GM21526 (cell line): Measurements from ENCODE around the gene BTBD9.

Experiments
- ATAC-seq: cut with Tn5 transposase; IDR thresholded peaks from one replicate; pipeline ENCODE4 v1.9.1; 2021; ENCODE audit warnings: moderate library complexity; ENCODE audit not compliant: unreplicated experiment, low FRiP score

BTBD9 gene

DNA sequence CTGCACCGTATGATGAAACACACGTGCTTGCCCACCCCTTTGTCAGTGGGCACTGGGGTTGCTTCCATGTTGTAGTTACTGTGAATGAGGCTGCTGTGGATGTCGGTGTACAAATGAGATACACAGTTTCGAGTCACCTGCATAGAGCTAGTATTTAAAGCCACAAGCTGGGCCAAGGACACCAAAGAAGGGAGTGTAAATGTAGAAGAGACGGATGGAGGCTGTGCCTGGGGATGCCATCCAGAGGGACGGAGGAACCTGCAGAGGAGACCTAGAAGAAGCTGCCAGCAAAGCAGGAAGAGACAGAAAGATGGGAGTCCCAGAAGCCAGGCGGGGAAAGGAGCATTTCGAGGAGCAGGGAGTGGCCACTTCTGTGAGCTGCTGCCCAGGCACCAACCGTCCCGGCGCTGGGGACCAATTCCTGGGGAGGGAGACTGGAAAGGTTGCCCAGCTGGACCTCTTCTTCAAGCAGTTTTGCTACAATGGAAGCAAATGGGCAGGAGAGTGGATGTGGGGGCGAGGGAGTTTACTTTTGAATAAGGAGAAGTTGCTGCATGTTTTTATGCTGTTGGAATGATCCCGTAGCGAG is 480.9 kb downstream of the BTBD9 start:
- no peak for ATAC-seq

DNA sequence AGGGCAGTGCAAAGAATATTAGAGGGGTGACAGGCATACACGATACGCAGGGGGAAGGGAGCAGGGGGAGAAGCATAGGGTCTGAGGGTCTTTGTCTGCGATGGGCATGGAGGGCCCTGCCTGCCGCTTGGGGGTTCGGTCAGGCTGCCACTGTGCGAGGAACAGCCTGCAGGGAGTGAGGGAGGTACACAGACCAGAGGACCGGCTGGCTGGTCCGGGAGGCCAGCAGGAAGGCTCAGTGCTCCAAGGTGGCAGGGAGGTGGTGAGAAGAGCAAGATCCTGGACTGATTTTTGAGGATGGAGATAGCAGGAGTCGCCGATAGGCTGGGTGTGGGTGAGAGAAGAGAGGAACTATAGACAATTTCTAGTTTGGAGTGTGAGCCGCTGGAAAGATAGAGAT is 481.8 kb downstream of the BTBD9 start:
- ATAC-seq: no peak

DNA sequence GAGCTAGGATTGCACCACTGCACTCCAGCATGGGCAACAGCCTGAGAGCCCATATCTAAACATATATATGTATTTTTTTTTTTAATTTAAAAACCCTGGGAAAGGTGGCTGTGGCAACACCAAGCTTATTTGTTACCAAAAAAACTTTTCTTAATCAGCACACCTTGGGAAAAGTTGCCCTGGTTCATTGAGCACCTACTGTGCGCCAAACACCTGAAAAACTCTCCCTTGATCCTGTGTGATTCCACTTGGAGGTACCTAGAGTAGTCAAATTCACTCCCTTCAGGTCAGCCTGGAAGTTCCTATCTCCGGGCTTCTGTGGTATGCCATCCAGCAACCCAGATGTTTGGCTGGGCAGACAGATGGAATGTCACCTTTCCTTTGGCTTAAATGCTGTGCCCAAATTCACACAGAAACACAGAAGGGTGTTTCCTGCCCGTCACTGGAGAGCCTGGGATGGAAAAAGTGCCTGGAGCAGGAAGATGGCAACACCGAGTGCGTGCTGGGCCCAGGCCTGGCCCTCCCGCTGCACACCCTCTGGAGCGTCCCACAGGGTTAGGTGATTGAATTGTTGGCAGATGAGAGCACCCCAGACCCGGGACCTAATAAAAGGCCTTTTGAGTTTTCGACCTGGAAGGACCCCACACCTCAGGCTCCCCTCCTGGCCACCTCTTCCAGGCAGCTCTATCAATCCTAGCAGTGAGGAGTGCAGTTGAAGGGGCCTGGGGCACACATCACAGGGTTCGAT is 482.7 kb downstream of the BTBD9 start:
- ATAC-seq: no peak

DNA sequence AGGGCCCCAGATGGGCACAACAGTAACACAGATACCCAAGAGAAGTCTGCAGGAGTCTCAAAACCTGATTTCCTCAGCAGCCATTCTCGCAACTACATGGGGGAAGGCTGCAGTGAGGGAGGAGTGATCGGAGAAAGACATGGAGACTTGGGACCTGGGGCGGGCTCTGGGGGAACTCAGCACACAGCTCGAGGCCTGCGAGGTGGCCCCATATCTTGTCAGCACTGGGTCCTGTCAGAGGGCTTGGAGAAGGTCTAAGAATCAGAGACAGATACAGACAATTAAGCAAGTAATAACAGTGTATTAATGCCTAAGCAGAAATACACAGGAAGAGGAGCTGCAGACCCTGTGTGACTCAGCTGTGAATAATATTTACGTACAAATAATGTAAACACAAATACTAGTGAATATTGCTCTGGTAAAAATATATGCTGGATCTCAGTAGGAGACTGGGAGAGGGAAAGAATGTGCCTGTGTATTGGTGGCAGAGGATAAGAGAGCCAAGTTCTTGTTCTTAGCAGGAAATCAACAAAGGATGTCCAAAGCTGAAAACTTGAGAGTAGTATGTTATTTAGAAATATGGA is 484.0 kb downstream of the BTBD9 start:
- no peak for ATAC-seq

DNA sequence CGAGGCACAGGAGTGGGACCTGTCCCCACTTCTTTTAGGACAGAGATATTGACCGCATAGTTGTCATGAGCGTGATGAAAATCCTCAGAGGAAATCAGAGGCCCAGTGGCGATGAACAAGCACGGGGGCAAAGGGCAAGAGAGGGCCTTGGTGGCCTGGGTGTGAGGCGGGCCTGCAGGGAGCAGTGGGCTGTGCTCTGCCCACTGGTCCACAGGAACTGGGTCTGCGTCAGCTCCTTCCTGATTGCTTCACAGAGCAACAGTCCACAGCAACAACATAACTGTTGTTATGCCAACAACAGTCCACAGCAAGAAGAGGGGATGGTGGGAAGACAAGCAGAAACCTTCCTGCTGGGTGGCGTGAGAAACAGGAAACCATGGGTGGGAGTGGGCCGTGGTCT is 484.6 kb downstream of the BTBD9 start:
- no peak for ATAC-seq

DNA sequence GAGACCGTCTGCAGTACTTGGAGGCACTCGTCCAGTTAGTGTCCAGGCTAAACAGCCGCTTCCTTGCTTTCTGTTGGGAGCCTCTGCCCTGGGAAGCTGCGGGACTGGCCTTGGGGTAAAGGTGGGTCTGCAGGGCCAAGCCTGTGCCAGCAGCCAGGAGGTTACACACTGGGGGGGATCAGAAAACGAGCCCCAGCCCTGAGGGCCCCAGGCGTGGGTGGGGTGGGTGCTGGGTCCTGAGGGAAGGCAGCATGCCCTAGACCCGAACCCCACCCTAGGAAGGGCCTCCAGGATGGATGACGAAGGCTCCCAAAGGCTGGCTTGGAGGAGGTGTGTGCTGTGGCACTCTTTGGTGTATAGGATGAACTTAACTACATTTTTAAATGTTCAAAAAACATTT is 485.0 kb downstream of the BTBD9 start:
- ATAC-seq: no peak

DNA sequence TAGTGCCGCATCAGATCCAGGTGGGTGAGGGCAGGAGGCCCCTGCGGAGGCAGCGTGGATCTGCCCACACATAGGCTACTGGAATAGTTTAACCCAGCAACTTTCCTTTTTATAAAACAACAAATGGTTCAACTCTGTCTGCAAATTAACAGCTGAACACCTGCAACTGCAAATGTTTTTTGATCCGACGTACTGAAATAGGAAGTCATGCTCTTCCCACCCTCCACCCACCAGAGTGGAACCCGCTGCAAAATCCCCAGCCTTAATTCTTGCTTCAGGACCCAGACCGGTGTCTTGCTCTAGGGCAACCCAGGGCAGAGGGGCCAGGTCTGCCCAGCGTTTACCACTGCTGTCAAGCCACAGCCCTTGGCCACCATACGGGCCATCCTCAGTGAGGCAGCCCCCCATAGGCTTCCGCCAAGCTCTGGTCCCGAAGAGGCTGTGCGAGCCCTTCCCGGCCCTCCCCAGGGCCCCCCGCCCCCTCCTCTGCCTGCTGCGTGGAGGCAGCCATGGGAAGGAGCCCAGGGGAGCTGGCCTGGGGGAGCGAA is 485.9 kb downstream of the BTBD9 start:
- no peak for ATAC-seq

DNA sequence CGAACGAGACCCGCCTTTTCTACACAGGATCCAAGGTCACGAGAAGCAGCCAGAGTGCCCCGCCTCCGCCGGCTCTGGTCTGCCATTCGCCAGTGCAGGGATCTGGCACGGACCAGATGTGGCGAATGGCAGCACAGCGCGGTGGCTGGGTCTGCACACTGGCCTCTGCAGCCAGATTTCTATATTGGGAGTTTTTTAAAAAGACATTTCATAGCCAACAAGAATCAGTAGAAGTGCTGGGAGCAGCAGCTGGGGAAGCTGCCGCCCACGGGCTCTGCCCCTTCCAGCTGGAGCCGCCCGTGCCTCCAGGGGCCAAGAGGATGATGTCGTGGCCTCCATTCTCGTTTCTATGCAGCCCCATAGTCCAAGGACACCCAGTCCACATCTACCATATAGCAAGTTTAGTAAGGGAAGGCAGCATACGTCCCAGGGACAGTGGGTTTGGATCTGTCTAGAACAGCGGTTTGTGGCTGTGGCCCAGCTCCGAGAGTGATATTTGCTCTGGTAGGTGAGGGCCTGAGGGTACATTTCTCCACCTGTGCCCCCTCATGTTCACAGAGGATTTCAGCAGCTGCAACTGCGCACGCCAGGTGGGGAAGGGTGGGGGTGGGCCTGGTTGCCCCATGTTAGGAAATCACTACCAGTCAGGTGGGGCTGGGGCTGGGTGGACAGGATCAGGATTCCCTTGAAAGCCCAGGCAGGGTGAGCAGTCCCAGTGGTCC is 486.5 kb downstream of the BTBD9 start:
- no peak for ATAC-seq

DNA sequence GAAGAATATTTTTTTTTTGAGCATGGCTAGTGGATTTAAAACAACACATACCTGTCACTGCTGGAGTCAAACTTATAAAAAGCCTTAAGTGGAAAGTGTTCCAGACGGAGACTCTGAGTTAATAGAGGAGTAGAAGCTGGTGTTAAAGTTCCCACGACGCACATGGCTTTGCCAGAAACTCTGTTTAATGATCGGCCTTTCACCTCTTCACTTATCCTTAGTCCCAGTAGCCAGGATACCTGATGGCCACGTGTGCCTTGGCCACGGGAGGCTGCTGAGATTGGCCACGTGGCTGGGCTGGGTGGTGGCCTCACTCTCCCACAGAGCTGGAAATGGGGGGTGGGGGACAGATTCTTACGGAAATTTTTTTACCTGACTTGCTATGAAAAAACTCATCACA is 487.1 kb downstream of the BTBD9 start:
- no peak for ATAC-seq

DNA sequence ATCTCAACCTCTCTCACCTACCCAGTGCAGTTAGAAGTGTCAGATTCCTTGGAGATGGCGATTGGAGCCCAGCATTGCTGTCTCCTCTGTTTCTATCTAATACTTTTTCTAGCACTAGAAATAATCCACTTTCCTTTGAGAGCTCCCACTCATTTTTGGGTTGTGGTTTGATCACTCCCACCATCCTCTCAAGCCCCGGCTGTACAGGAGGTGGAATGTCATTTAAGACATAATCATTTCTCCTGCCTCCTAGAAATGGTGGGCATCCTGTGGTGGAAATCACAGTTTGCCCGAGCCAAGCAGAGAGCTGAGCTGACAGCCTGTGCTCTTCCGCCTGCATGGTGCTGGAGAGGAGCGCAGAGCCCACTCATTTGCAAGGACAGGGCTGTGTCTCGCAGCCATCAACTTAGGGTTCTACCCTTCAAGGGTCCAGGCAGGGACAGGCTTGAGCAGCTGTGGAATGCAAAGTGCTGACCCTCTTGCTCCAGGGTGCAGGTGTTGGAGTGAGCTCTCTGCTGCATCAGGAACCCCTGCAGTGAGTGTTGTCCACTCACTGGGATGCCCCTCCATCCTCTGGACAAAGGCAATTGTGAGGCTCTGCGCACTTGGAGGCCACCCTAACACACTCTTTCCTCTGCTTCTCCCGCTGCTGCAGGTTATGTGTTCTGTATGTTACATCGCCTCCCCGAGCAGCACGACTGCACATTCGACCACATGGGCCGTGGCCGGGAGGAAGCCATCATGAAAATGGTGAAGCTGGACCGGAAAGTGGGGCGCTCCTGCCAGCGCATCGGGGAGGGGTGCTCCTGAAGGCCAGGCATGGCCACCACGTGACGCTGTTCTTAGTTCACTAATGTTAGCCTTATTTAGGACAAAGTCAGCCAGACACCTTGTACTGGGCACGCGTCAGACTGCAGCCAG is 487.9 kb downstream of the BTBD9 start:
- no peak for ATAC-seq

DNA sequence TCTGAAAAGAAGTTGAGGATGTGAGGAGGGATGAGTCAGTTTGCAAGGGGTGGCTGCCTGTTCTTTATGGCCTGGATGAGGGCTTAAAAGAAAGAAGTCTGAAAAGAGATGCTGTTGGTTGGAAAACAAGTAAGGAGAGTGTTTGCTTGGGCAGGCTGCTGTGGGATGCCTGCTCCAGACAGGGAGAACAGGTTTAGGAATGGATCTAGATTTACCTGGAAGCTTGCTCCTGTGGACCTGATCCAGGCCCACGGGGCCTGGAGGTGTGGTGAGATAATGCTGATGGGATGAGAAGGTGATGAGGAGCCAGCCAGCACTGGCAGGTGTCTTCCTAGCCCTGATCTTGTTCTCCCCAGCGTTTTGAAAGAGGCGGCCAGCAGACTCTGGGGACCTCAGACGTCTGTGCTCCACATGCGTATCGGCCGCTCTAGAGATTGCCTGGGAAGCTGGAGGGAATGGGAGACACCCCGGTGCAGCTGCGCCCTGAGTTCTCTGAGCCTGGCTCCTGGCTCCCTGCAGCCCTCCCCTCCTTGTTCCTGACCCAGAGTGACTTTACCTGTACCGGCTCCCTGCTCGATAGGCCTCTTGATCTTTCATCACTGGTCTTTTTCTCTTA is 488.9 kb downstream of the BTBD9 start:
- no peak for ATAC-seq

DNA sequence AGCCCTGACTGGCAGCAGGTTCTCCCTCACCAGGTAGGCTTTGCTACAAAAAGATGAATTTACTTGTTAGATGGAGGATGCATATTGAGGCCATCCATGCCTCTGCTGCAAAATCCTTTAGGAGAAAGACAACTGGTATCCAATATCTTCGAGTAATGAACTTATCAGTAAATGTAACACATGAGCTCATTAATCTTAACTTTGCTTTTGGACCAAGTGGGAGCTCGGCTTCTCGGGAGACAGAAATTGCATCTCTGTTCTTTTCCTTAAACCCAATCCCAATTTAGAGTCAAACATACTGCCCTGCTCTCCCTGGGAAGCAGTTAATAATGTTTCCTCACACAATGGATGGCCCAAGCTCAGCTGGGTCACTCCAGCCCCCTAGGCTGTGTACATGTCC is 489.7 kb downstream of the BTBD9 start:
- no peak for ATAC-seq

DNA sequence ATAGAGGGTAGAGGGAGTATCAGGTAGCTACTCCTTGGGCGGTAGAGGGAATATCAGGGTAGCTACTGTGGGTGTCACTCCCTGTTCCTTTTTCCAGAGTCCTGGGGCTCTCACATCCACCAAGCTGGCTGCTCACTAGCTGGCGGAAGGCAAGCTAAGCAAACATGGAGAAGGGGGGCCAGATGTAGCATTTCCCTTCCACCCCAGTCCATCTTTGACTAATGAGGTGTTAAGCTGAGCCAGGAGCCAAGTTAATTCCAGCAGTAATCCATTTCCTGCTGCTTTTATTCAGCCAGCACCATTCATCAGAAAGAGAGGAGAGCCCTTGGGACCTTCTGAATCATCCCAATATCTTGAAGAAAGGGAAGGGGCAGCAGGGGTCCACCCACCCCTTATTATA is 490.2 kb downstream of the BTBD9 start:
- no peak for ATAC-seq

DNA sequence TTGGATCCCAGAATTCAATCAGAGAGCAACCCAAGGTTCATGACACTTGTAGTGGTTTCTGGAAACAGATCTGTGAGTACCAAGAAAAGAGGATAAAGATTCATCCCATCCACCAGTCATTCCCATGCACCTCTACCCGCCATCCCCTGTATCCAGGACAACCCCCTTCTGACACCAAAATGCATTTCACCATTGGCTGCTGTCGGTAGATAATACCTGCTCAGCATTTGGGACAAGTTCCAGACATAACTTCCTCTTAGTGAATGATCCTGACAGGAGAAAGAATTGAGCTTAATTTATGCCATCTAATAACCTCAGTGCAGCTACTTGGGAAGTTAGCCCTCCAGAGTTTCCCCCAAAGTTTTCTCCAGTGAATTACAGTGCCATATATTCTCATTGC is 491.1 kb downstream of the BTBD9 start:
- ATAC-seq: no peak

DNA sequence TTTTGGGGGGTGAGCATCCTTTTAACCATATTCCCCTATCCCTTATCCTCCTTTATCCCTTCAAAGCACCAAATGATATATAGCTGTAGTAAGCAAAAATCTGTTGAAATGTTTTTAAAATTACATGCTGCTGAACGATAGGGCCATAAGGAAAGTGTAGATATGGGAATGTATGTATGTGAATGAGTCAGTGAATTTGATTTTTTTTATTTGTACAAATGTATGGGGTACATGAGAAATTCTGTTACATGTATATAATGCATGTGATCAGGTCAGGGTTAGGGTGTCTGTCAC is 493.0 kb downstream of the BTBD9 start:
- no peak for ATAC-seq

DNA sequence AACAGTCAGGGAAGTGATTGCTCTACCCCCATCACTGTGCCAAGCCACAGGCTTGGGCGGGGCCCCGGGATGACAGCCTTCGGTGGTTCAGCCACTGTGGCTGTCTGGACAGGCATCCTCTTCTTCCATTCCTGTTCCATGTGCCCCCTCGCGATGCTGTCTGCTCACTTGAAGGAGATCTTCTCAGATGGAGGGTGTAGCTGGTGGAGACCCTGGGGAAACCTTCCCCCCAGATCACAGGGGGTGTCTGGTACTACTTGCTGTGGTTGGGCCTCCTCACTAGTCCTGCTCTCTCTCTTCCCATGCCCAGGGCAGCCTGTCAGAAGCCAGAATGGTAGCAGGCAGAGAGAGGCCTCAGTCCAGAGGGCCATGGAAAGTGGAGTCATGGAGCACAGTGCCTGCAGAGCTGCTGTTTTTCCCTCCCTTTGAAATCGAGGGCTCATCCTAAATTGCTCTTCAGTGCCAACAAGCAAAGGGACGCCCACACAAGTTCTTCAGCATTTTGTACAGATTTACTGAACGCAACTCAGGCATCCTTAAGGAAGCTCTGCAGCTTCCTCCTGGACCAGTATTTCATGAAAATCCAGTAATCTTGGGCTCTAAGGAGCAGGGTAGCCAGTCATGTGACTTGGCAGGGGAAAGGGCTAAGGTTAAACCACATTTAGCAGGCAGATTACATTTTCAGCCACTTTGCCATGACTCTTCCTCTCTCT is 493.6 kb downstream of the BTBD9 start:
- no peak for ATAC-seq

DNA sequence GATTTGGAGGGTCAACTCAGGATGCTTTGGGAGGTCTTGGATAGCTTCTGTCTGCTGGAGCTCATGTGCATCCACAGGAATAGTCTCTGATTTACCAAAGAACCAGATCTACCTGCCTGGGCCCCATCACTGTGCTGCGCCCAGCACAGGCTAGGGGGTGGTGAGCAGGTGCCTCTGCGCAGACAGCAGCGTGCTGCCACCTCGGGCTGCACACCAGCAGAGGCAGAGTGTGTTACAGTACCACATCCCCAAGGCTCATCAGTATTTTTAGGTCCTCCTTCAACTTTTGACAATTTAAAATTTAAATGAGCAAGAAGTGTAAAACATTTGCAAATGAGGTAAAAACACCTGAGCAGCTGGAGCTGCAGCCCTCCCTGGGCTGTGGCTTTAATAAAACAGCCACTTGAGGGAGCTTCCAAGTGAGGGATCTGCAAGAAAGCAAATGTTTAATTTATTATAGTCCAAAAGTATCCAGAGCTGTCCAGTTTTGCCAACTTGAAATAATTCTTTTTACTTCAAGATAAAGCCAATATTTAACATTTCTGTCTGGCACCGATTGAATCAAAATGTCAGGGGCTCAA is 495.3 kb downstream of the BTBD9 start:
- no peak for ATAC-seq

DNA sequence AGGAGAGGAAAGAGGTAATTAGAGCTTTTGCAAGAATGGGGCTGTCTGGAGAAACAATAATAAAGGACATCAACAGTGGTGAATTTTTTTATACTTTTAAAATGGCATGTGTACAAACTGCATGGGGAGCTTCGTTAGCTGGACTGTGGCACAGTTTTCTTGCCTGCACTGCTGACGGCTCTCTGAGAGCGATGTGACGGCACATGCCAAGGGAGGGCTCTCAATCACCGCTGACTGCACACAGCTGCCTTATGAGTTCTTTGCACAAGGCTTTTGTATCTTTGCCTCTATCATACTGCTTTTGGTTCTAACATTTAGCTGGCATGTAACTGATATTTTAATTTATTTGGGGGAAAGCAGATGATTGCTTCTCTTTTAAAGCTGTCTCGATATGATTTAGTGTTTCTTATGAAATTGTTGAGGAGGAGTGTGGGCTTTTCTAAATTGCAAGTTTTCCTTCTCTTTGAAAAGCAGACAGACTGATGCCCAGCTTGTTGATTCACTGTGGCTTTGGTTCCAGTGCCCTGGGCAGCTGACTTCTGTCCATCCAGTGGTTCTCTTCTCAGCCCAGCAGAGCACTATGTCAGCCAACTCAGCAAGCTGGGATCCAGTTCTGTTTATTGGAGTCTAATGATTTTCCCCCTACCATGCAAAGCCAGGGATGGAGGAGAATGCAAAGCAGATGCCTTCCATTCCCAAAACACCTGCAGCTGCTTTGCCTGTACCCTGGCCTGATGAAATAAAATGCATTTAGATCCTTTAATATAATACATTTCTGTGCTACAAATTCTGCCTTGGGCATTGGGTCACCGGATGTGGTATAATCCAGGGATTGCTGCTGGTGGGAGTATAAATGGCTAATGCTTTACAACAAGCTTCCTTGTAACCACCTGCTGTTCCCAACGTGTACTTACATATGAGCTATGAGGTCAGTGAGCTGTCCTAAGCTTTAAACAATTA is 496.3 kb downstream of the BTBD9 start:
- no peak for ATAC-seq
